GM23338 (cell line): ENCODE results near the gene FERMT3.

Experiments
- EZH2 ChIP-seq: fragments of 200-600 bp; sonication (generic); IDR thresholded peaks from one replicate; pipeline ENCODE4 v1.8.0; 2017; ENCODE audit warnings: antibody characterized with exemption, mild to moderate bottlenecking, low read depth; ENCODE audit not compliant: unreplicated experiment
- EZH2phosphoT487 ChIP-seq: fragments of 200-600 bp; sonication (generic); IDR thresholded peaks from one replicate; pipeline ENCODE4 v1.8.1; 2018; ENCODE audit warnings: antibody characterized with exemption; ENCODE audit not compliant: unreplicated experiment
- JUNB ChIP-seq: IDR thresholded peaks from one replicate; pipeline ENCODE4 v1.6.1; 2016; ENCODE audit warnings: antibody characterized with exemption; ENCODE audit not compliant: unreplicated experiment
- POLR2AphosphoS5 ChIP-seq: IDR thresholded peaks from 2 replicates; pipeline ENCODE4 v1.6.1; 2016; ENCODE audit warnings: antibody characterized with exemption, low read depth
- TF ChIP-seq, protein P1 (sequence below), 2 experiments: fragments of 200-600 bp in 1 of 2; sonication (generic) in 1 of 2; conservative IDR thresholded peaks; 2 replicates each; pipeline versions ENCODE4 v1.5.1 to v1.6.1; 2016 to 2017; ENCODE audit warnings: antibody characterized with exemption in 2 of 2, low read depth in 2 of 2, mild to moderate bottlenecking in 2 of 2, moderate library complexity in 1 of 2

DNA sequence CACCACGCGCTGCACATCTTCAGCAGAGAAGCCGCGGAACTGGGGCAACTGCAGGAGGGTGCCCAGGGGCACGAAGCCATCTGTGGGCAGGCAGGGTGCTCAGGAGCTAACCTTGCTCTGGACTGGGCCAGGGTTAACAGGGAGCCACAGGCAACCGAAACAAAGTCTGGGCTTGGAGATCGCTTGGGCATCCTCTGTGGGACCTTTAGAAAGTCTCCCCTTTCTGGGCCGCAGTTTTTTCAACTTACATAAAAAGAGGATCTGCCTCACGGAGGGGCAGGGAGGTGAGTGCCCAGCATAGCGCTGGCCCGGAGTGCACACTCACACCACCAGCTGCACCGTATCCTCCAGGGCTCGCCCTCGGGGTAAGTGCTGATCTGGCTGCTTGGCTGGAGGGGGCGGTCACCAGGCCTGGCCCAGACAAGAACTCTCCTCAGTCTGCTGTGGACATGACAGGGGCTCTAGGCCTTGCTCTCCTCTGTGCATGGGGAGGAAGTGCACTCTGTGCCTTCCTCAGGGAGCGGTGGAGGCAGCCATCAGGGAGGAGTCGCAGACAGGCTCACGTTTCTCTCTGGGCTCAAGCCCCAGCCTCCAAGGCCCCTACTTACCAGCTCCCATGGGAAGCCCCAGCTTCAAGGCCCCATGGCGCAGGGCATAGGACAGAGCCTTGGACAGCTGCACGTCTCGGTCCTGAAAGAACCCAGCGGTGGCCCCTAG, 18.5 kb downstream of the FERMT3 start:
- TF ChIP-seq, protein P1, sequence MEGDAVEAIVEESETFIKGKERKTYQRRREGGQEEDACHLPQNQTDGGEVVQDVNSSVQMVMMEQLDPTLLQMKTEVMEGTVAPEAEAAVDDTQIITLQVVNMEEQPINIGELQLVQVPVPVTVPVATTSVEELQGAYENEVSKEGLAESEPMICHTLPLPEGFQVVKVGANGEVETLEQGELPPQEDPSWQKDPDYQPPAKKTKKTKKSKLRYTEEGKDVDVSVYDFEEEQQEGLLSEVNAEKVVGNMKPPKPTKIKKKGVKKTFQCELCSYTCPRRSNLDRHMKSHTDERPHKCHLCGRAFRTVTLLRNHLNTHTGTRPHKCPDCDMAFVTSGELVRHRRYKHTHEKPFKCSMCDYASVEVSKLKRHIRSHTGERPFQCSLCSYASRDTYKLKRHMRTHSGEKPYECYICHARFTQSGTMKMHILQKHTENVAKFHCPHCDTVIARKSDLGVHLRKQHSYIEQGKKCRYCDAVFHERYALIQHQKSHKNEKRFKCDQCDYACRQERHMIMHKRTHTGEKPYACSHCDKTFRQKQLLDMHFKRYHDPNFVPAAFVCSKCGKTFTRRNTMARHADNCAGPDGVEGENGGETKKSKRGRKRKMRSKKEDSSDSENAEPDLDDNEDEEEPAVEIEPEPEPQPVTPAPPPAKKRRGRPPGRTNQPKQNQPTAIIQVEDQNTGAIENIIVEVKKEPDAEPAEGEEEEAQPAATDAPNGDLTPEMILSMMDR (conservative IDR thresholded peaks at IDR 0.05; ENCODE audit: low read depth in 2 of 2): no peak
- no peak for TF ChIP-seq EZH2
- TF ChIP-seq EZH2phosphoT487: no peak
- no peak for TF ChIP-seq POLR2AphosphoS5
- no peak for TF ChIP-seq JUNB
